Measurements from ENCODE around the gene ADAMTS17.

The ADAMTS17 gene

DNA sequence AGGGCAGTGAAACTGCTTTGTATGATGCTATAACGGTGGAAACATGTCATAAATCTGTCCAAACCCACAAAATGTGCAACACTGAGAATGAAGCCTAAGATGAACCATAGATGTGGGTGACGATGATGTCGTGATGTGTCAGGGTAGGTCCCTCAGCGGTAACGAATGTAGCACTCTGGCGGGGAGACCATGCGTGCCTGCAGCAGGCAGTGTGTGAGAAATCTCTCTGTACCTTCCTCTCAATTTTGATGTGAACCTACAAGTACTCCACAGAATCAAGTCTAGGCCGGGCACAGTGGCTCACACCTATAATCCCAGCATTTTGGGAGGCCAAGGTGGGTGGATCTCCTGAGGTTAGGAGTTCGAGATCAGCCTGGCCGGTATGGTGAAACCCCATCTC is 340.4 kb downstream of the ADAMTS17 start:
- TF ChIP-seq MYC (IDR thresholded peaks at IDR 0.05; ENCODE audit: low read depth, low read length) (no peak), POLR2A (IDR thresholded peaks at IDR 0.05; ENCODE audit: extremely low read depth, insufficient read length) (no peak)
- TF ChIP-seq, protein P1, sequence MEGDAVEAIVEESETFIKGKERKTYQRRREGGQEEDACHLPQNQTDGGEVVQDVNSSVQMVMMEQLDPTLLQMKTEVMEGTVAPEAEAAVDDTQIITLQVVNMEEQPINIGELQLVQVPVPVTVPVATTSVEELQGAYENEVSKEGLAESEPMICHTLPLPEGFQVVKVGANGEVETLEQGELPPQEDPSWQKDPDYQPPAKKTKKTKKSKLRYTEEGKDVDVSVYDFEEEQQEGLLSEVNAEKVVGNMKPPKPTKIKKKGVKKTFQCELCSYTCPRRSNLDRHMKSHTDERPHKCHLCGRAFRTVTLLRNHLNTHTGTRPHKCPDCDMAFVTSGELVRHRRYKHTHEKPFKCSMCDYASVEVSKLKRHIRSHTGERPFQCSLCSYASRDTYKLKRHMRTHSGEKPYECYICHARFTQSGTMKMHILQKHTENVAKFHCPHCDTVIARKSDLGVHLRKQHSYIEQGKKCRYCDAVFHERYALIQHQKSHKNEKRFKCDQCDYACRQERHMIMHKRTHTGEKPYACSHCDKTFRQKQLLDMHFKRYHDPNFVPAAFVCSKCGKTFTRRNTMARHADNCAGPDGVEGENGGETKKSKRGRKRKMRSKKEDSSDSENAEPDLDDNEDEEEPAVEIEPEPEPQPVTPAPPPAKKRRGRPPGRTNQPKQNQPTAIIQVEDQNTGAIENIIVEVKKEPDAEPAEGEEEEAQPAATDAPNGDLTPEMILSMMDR (IDR thresholded peaks at IDR 0.05; ENCODE audit: low read depth, low read length): no peak
- TF ChIP-seq, protein P2, sequence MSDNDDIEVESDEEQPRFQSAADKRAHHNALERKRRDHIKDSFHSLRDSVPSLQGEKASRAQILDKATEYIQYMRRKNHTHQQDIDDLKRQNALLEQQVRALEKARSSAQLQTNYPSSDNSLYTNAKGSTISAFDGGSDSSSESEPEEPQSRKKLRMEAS (IDR thresholded peaks at IDR 0.05; ENCODE audit: low read depth, low read length): no peak
- no peak for DNase-seq (ENCODE audit: low read depth)
- H3K4me3 ChIP-seq (ENCODE audit: low read depth, low read length): no peak overlapping the region

DNA sequence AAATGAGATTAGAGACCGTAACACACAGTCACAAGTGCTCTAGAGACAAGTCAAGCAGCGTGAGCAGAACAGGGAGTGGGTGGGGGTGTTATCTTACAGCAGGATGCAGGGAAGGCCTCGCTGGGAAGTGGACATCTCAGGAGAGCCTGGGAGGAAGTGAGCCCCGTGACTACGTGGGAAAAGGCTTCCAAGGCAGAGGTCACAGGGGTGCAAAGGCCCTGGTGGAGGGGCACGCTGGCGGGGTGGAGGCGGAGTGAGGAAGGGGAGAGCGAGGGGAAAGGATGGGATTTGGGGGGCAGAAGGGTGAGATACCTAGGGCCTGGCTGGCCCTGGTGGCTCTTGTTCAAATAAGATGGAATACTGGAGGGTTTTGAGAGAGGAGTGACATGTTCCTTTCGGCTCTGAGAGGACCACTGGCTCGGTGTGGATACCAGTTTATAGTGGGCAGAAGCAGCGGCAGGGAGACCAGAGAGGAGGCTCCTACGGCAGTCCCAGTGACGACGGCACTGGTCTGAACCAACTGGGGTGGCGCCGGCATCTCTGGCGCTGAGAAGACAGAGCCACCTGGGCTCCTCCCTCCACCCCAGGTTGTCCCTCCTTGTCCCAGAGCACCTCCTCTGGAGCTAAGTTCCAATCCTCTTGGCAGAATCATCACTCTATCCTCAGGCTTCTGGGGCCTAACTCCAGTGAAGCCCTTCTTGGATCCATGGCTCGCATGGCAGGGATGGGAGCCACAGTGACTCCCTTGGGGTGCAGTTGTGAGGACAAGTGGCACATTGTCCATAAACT is 342.3 kb downstream of the ADAMTS17 start:
- H3K4me3 ChIP-seq (ENCODE audit: low read depth, low read length): no peak overlapping the region
- DNase-seq (ENCODE audit: low read depth): no peak
- no peak for TF ChIP-seq MYC (IDR thresholded peaks at IDR 0.05; ENCODE audit: low read depth, low read length)
- TF ChIP-seq, protein P2 (IDR thresholded peaks at IDR 0.05; ENCODE audit: low read depth, low read length): no peak
- TF ChIP-seq POLR2A (IDR thresholded peaks at IDR 0.05; ENCODE audit: extremely low read depth, insufficient read length): no peak
- TF ChIP-seq, protein P1 (IDR thresholded peaks at IDR 0.05; ENCODE audit: low read depth, low read length): no peak

DNA sequence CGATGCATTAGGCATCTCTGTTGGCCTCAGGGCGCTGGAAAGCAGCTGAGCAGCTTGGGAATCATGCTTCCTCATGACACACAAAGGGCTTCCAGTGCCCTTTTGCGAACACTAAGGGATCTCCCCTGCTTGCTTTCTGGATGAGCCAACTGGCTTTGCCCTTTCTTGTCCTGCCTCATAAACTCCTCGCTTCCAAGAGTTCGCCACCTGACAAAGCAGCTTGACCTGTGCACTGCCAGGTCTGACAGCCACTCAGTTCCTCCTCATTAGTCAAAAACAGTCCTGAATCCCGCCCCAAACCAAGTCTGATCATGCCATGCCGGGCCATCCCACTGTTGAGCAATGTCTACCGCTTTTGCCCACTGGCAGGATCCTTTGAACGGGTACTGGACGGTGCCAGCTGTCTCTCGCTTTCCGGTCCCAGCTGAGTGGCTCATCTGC is 343.1 kb downstream of the ADAMTS17 start:
- DNase-seq (ENCODE audit: low read depth): no peak
- H3K4me3 ChIP-seq (ENCODE audit: low read depth, low read length): no peak overlapping the region
- TF ChIP-seq, protein P2 (IDR thresholded peaks at IDR 0.05; ENCODE audit: low read depth, low read length): no peak
- TF ChIP-seq MYC (IDR thresholded peaks at IDR 0.05; ENCODE audit: low read depth, low read length) (no peak), POLR2A (IDR thresholded peaks at IDR 0.05; ENCODE audit: extremely low read depth, insufficient read length) (no peak)
- TF ChIP-seq, protein P1 (IDR thresholded peaks at IDR 0.05; ENCODE audit: low read depth, low read length): no peak

DNA sequence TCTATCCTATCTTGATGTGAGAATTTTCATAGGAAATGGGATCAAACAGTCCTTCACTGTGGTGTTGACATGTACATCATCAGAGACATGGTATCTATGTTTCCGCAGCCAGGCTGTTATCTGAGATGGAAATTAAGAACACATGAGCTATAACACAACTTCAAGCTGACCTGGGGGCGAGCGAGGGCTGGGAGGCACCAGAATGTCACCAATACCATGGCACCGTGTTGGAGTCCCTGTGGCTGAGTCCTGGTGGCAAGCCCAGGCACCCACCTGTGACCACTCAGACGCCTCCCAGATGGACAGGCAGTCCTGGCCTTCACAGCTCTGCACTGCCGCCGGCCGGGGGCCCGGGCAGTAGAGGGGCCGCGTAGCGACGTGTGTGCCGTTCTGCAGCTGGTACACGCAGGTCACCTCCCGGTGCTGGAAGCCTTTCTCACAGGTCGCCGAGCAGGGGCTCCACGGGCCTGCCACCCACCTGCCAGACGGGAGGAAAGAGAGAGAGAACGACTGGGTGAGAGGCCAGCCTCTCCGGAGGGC is 344.6 kb downstream of the ADAMTS17 start:
- no peak for DNase-seq (ENCODE audit: low read depth)
- TF ChIP-seq, protein P2 (IDR thresholded peaks at IDR 0.05; ENCODE audit: low read depth, low read length): no peak
- TF ChIP-seq, protein P1 (IDR thresholded peaks at IDR 0.05; ENCODE audit: low read depth, low read length): no peak
- TF ChIP-seq MYC (IDR thresholded peaks at IDR 0.05; ENCODE audit: low read depth, low read length): no peak
- H3K4me3 ChIP-seq (ENCODE audit: low read depth, low read length): no peak overlapping the region

DNA sequence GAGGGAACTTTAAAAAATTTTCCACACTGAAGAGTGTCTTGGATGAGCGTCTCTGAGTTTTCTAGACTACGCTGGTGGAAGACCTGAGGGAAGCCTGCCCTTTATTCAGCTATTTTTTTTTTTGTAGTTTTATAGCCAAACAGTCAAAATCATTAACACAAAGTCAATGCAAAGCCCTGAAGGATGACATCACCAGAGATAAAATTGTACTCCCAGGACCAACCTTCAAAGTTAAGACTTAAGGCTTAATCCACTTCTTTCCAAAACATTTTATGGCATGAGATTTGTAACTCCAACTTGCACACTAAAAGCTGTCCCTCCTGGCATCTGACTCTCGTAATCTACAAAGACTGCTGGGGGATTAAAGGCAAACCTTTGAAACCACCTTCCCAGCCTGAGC is 345.1 kb downstream of the ADAMTS17 start:
- DNase-seq (ENCODE audit: low read depth): no peak
- no peak overlapping the region for H3K4me3 ChIP-seq (ENCODE audit: low read depth, low read length)
- TF ChIP-seq, protein P2 (IDR thresholded peaks at IDR 0.05; ENCODE audit: low read depth, low read length): no peak
- TF ChIP-seq POLR2A (IDR thresholded peaks at IDR 0.05; ENCODE audit: extremely low read depth, insufficient read length) (no peak), MYC (IDR thresholded peaks at IDR 0.05; ENCODE audit: low read depth, low read length) (no peak)
- TF ChIP-seq, protein P1 (IDR thresholded peaks at IDR 0.05; ENCODE audit: low read depth, low read length): no peak
